Measurements from ENCODE around the gene CES2. TPM values are rescaled to one million over a fixed set of nuclear protein-coding genes. Genes with fewer than 3 reads are reported as not detected.

Gene CES2
- total and polyA plus RNA-seq, 9 of the 15 experiments (the other 6 are each of a cell fraction or from before 2014, with no cell fraction given), result 2.2 to 37.9 (median 24.4) TPM

GRCh38 chr16:66934138-66934838, 1.0 kb upstream of the CES2 start, which contains the start of gene CIAO2B (continued):
- TF ChIP-seq, protein P1, sequence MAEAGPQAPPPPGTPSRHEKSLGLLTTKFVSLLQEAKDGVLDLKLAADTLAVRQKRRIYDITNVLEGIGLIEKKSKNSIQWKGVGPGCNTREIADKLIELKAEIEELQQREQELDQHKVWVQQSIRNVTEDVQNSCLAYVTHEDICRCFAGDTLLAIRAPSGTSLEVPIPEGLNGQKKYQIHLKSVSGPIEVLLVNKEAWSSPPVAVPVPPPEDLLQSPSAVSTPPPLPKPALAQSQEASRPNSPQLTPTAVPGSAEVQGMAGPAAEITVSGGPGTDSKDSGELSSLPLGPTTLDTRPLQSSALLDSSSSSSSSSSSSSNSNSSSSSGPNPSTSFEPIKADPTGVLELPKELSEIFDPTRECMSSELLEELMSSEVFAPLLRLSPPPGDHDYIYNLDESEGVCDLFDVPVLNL (CRISPR knock-in tag; IDR thresholded peaks at IDR 0.05; ENCODE audit: low read depth), result no peak
- no peak for TF ChIP-seq ZNF79 (CRISPR knock-in tag; IDR thresholded peaks at IDR 0.05; ENCODE audit: low read depth)
- no peak for TF ChIP-seq ZNF668 (CRISPR knock-in tag; IDR thresholded peaks at IDR 0.05)
- no peak for TF ChIP-seq OTX1 (CRISPR knock-in tag; IDR thresholded peaks at IDR 0.05)
- peak; percentile 75 for TF ChIP-seq POLR2B (IDR thresholded peaks at IDR 0.05; ENCODE audit: low read depth, partially characterized antibody)
- TF ChIP-seq ZNF282 (CRISPR knock-in tag; IDR thresholded peaks at IDR 0.05), result no peak
- no peak for TF ChIP-seq ZKSCAN8 (CRISPR knock-in tag; IDR thresholded peaks at IDR 0.05)
- no peak for TF ChIP-seq SMARCB1 (IDR thresholded peaks at IDR 0.05; ENCODE audit: insufficient read length, low read depth)
- no peak for TF ChIP-seq THRAP3 (IDR thresholded peaks at IDR 0.05; ENCODE audit: borderline replicate concordance)
- 0 out of 2 replicates have a peak, but pooled peaks have one; percentile 32 for TF ChIP-seq HLTF (IDR thresholded peaks at IDR 0.05)
- no peak for TF ChIP-seq CHD4 (IDR thresholded peaks at IDR 0.05; ENCODE audit: insufficient read depth, insufficient replicate concordance, low read depth, low read length, poor library complexity, severe bottlenecking)
- no peak for TF ChIP-seq ADNP (tag; IDR thresholded peaks at IDR 0.05)
- no peak for TF ChIP-seq ZC3H11A (IDR thresholded peaks at IDR 0.05; ENCODE audit: low read depth, low read length)
- TF ChIP-seq ESRRA (IDR thresholded peaks at IDR 0.05; ENCODE audit: borderline replicate concordance, low read depth), result peak; percentile 78
- TF ChIP-seq MTF1 (CRISPR knock-in tag; IDR thresholded peaks at IDR 0.05; ENCODE audit: borderline replicate concordance), result no peak
- no peak for TF ChIP-seq PREB (CRISPR knock-in tag; IDR thresholded peaks at IDR 0.05)
- TF ChIP-seq ZNF133 (CRISPR knock-in tag; IDR thresholded peaks at IDR 0.05), result no peak
- TF ChIP-seq TCF7 (IDR thresholded peaks at IDR 0.05; ENCODE audit: borderline replicate concordance), result no peak
- no peak for TF ChIP-seq HDAC2 (IDR thresholded peaks at IDR 0.05)
- no peak for TF ChIP-seq CEBPB (tag; IDR thresholded peaks at IDR 0.05)
- no peak for TF ChIP-seq NCOA2 (IDR thresholded peaks at IDR 0.05; ENCODE audit: partially characterized antibody in 2 of 2)
- TF ChIP-seq ARID3B (CRISPR knock-in tag; IDR thresholded peaks at IDR 0.05; ENCODE audit: borderline replicate concordance), result no peak
- TF ChIP-seq ELF4 (CRISPR knock-in tag; IDR thresholded peaks at IDR 0.05), result no peak
- TF ChIP-seq, protein P2, sequence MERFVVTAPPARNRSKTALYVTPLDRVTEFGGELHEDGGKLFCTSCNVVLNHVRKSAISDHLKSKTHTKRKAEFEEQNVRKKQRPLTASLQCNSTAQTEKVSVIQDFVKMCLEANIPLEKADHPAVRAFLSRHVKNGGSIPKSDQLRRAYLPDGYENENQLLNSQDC (CRISPR knock-in tag; IDR thresholded peaks at IDR 0.05), result no peak
- no peak for TF ChIP-seq TSC22D4 (tag; IDR thresholded peaks at IDR 0.05)
